GM23338 (cell line): ENCODE measurements around the gene SPRING1. TPM values are rescaled to one million over a fixed set of nuclear protein-coding genes. Genes with fewer than 3 reads are reported as not detected.
A peak's percentile ranks its signal among the peaks of the same experiment; 100 is the strongest.

Experiments used
- ATAC-seq: fragments of 200-7000 bp; cut with Tn5 transposase; 3 replicates; pipeline ENCODE4 v1.9.1; 2020
- DNase-seq: peaks from one replicate; pipeline ENCODE4 v3.0.0-alpha.2; 2015; ENCODE audit warnings: low spot score
- H2AFZ ChIP-seq: fragments of 200-600 bp; sonication (generic); 2 replicates; pipeline ENCODE4 v1.8.0; 2016; ENCODE audit warnings: antibody characterized with exemption, mild to moderate bottlenecking, moderate library complexity
- H3F3A ChIP-seq: fragments of 200-600 bp; sonication (generic); replicated peaks from 2 replicates; pipeline ENCODE4 v1.8.0; 2017; ENCODE audit warnings: antibody characterized with exemption, mixed run types, low read depth
- H3K27ac ChIP-seq: fragments of 200-600 bp; sonication (generic); 2 replicates; pipeline ENCODE4 v1.6.1; 2016; ENCODE audit warnings: low read depth
- H3K27me3 ChIP-seq: fragments of 200-600 bp; sonication (generic); 2 replicates; pipeline ENCODE4 v1.8.0; 2016; ENCODE audit warnings: mild to moderate bottlenecking, mixed run types, moderate library complexity; ENCODE audit not compliant: insufficient read depth
- H3K36me3 ChIP-seq: fragments of 200-600 bp; sonication (generic); 2 replicates; pipeline ENCODE4 v1.8.0; 2016; ENCODE audit warnings: mild to moderate bottlenecking; ENCODE audit not compliant: insufficient read depth
- H3K4me1 ChIP-seq: fragments of 200-600 bp; sonication (generic); 2 replicates; pipeline ENCODE4 v1.8.0; 2016; ENCODE audit warnings: mild to moderate bottlenecking, moderate library complexity; ENCODE audit not compliant: insufficient read depth
- H3K4me2 ChIP-seq: fragments of 200-600 bp; sonication (generic); 2 replicates; pipeline ENCODE4 v1.7.1; 2017; ENCODE audit warnings: mixed run types
- H3K4me3 ChIP-seq: fragments of 200-600 bp; sonication (generic); 2 replicates; pipeline ENCODE4 v1.6.1; 2016; ENCODE audit warnings: mixed run types
- H3K79me2 ChIP-seq: fragments of 200-600 bp; sonication (generic); replicated peaks from 2 replicates; pipeline ENCODE4 v1.8.0; 2017; ENCODE audit warnings: mild to moderate bottlenecking; ENCODE audit not compliant: insufficient read depth
- H3K9me2 ChIP-seq: fragments of 200-600 bp; sonication (generic); 2 replicates; pipeline ENCODE4 v1.8.0; 2017; ENCODE audit not compliant: insufficient read depth
- H4K20me1 ChIP-seq: fragments of 200-600 bp; sonication (generic); replicated peaks from 2 replicates; pipeline ENCODE4 v1.8.0; 2017; ENCODE audit warnings: mild to moderate bottlenecking; ENCODE audit not compliant: insufficient read depth
- H3K27ac Mint-ChIP-seq: 2 replicates; pipeline ENCODE4 v1.8.0; 2020; ENCODE audit warnings: inconsistent platforms, mild to moderate bottlenecking, moderate library complexity, mixed read lengths
- H3K27me3 Mint-ChIP-seq: 3 replicates; pipeline ENCODE4 v1.8.0; 2022; ENCODE audit warnings: low read depth, mild to moderate bottlenecking, moderate library complexity, mixed read lengths, inconsistent platforms; ENCODE audit not compliant: insufficient read depth, poor library complexity
- H3K36me3 Mint-ChIP-seq: 3 replicates; pipeline ENCODE4 v1.8.0; 2021; ENCODE audit warnings: low read depth, mild to moderate bottlenecking, inconsistent platforms, moderate library complexity, mixed read lengths
- H3K4me1 Mint-ChIP-seq: 3 replicates; pipeline ENCODE4 v1.8.0; 2020; ENCODE audit warnings: mild to moderate bottlenecking, inconsistent platforms, mixed read lengths
- H3K4me3 Mint-ChIP-seq: 3 replicates; pipeline ENCODE4 v1.8.0; 2021; ENCODE audit warnings: moderate library complexity, mild to moderate bottlenecking, inconsistent platforms, mixed read lengths
- H3K9me3 Mint-ChIP-seq: 3 replicates; pipeline ENCODE4 v1.8.0; 2020; ENCODE audit warnings: moderate library complexity, mild to moderate bottlenecking, inconsistent platforms, mixed read lengths
- CREB1 ChIP-seq: fragments of 250-450 bp; sonication (Bioruptor Pico); IDR thresholded peaks from 2 replicates; pipeline ENCODE4 v1.5.0; 2020; ENCODE audit warnings: low read depth, mild to moderate bottlenecking, moderate library complexity
- EZH2phosphoT487 ChIP-seq: fragments of 200-600 bp; sonication (generic); IDR thresholded peaks from one replicate; pipeline ENCODE4 v1.8.1; 2018; ENCODE audit warnings: antibody characterized with exemption; ENCODE audit not compliant: unreplicated experiment
- JUNB ChIP-seq: IDR thresholded peaks from one replicate; pipeline ENCODE4 v1.6.1; 2016; ENCODE audit warnings: antibody characterized with exemption; ENCODE audit not compliant: unreplicated experiment
- NANOG ChIP-seq: IDR thresholded peaks from 2 replicates; pipeline ENCODE4 v1.6.1; 2016; ENCODE audit warnings: antibody characterized with exemption, borderline replicate concordance
- POLR2AphosphoS5 ChIP-seq: IDR thresholded peaks from 2 replicates; pipeline ENCODE4 v1.6.1; 2016; ENCODE audit warnings: antibody characterized with exemption, low read depth
- ZNF331 ChIP-seq: fragments of 250-450 bp; sonication (Bioruptor Pico); IDR thresholded peaks from 2 replicates; pipeline ENCODE4 v1.5.0; 2020; ENCODE audit warnings: low read depth, mild to moderate bottlenecking, moderate library complexity
- long read RNA-seq: library from polyadenylated mRNA; unstranded; transcript quantifications from one replicate; pipeline ENCODE4 v2.0.0, GENCODE V29; 2020; ENCODE audit not compliant: unreplicated experiment
- polyA plus RNA-seq: library from polyadenylated mRNA; unstranded; fragments of >200 nt; fragmentation: Nextera tagmentation; extraction: Ambion mirVana; gene quantifications from 2 replicates; pipeline ENCODE4 v1.2.1, GENCODE V29; 2016
- total RNA-seq: library from RNA; depleted of rRNA; stranded (reverse); fragments of >200 nt; shearing (Covaris generic); gene quantifications from 2 replicates; pipeline ENCODE4 v1.2.3, GENCODE V29; 2014; rRNA removed
- TF ChIP-seq, protein P1 (sequence below), 2 experiments: fragments of 200-600 bp in 1 of 2; sonication (generic) in 1 of 2; conservative IDR thresholded peaks; 2 replicates each; pipeline versions ENCODE4 v1.5.1 to v1.6.1; 2016 to 2017; ENCODE audit warnings: antibody characterized with exemption in 2 of 2, low read depth in 2 of 2, mild to moderate bottlenecking in 2 of 2, moderate library complexity in 1 of 2
- TF ChIP-seq, protein P2 (sequence below): IDR thresholded peaks from 2 replicates; pipeline ENCODE4 v1.6.1; 2016; ENCODE audit warnings: antibody characterized with exemption
- TF ChIP-seq, protein P3 (sequence below): fragments of 250-450 bp; sonication (Bioruptor Pico); IDR thresholded peaks from 2 replicates; pipeline ENCODE4 v1.5.0; 2020; ENCODE audit warnings: mild to moderate bottlenecking, moderate library complexity

SPRING1 gene, protein sequence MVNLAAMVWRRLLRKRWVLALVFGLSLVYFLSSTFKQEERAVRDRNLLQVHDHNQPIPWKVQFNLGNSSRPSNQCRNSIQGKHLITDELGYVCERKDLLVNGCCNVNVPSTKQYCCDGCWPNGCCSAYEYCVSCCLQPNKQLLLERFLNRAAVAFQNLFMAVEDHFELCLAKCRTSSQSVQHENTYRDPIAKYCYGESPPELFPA
- total RNA-seq = 51.3 and 57.1 TPM in 2 replicates
- polyA plus RNA-seq = 6.6 and 8.2 TPM in 2 replicates
- long read RNA-seq, full-length matches to known transcripts = 11 of 13 reads
- long read RNA-seq, partial matches to known transcripts = 0 of 13 reads
- long read RNA-seq, other reads (novel, unspliced or antisense) = 2 of 13 reads

DNA sequence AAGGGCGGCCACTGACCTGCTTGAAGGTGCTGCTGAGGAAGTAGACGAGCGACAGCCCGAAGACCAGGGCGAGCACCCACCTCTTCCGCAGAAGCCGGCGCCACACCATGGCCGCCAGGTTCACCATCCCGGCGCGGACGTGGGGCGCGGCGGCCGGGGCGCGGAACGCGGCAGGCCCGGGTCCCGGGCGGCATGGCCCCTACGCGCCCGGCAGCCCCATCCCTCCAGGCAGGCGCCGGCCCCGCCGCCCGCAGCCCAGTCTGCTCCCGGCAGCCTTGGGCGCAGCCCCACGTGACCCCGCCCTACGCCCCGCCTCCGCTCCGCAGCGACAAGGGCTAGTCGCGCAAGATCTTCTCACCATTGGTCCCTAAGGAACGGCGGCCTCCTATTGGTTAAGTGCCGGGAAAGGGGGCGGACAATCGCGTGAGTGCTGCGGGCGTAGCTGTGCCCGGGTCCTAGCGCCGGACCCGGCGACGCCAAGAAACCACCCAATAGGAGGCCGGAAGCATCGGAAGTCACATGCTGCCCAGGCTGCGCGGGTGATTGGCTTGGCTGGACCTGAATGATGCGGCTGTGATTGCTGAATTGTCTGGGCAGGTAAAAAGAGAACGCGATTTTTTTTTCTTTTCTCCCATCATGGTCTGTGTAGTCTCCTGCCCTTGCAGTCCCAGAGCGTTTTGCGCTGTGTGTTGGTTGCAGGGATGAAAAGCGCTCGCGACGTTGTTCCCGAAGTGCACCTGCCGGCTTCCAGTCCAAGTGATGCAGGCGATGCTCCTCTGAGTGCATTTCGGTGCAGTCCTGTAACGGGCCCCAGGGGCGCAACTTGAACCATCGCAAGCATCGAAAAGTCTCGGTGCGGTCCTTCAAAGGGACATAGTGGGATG, at the start of gene SPRING1, which contains the start of gene RNFT2:
Gene SPRING1 (minus strand): TSS at position 296 of the 884 bp plus-strand sequence. CDS start 169 bp downstream, at position 127.
Gene RNFT2 (plus strand): TSS at position 542 of the 884 bp plus-strand sequence. CDS start 2,183 bp downstream, outside the sequence.
- peaks cover 33% of the 10 kb centered on the region for H3K36me3 Mint-ChIP-seq
- ATAC-seq (peak; percentile 97), DNase-seq (peak; percentile 99)
- Histone ChIP-seq H2AFZ (peak within 1 kb of the TSS; percentile 84), H4K20me1 (peaks cover 21% of the 10 kb centered on the region; the same call in 1 of the 2 replicates), H3K36me3 (no peaks in the 10 kb centered on the region; the same call in 1 of the 2 replicates), H3F3A (no peaks in the 10 kb centered on the region), H3K27ac (no peak within 1 kb of the TSS), H3K4me3 (peak within 1 kb of the TSS; percentile 96), H3K4me1 (peaks cover 12% of the 10 kb centered on the region), H3K79me2 (peaks cover 51% of the 10 kb centered on the region), H3K9me2 (no peaks in the 10 kb centered on the region), H3K4me2 (peak within 1 kb of the TSS; percentile 94), H3K27me3 (no peaks in the 10 kb centered on the region)
- no peaks in the 10 kb centered on the region for H3K9me3 Mint-ChIP-seq
- H3K27ac Mint-ChIP-seq = peak within 1 kb of the TSS; percentile 94
- H3K27me3 Mint-ChIP-seq = peaks cover 5% of the 10 kb centered on the region
- H3K4me1 Mint-ChIP-seq = peaks cover 12% of the 10 kb centered on the region
- peak within 1 kb of the TSS; percentile 96 for H3K4me3 Mint-ChIP-seq
- TF ChIP-seq POLR2AphosphoS5 = peak; percentile 77
- no peak for TF ChIP-seq NANOG
- TF ChIP-seq, protein P1, sequence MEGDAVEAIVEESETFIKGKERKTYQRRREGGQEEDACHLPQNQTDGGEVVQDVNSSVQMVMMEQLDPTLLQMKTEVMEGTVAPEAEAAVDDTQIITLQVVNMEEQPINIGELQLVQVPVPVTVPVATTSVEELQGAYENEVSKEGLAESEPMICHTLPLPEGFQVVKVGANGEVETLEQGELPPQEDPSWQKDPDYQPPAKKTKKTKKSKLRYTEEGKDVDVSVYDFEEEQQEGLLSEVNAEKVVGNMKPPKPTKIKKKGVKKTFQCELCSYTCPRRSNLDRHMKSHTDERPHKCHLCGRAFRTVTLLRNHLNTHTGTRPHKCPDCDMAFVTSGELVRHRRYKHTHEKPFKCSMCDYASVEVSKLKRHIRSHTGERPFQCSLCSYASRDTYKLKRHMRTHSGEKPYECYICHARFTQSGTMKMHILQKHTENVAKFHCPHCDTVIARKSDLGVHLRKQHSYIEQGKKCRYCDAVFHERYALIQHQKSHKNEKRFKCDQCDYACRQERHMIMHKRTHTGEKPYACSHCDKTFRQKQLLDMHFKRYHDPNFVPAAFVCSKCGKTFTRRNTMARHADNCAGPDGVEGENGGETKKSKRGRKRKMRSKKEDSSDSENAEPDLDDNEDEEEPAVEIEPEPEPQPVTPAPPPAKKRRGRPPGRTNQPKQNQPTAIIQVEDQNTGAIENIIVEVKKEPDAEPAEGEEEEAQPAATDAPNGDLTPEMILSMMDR (conservative IDR thresholded peaks at IDR 0.05; ENCODE audit: low read depth in 2 of 2) = peak in 1 of 2 experiments; percentile 28; a peak in 2 of 4 replicates
- TF ChIP-seq EZH2phosphoT487 = no peak
- peak; percentile 48 for TF ChIP-seq JUNB
- peak; percentile 92 for TF ChIP-seq CREB1
- TF ChIP-seq, protein P2, sequence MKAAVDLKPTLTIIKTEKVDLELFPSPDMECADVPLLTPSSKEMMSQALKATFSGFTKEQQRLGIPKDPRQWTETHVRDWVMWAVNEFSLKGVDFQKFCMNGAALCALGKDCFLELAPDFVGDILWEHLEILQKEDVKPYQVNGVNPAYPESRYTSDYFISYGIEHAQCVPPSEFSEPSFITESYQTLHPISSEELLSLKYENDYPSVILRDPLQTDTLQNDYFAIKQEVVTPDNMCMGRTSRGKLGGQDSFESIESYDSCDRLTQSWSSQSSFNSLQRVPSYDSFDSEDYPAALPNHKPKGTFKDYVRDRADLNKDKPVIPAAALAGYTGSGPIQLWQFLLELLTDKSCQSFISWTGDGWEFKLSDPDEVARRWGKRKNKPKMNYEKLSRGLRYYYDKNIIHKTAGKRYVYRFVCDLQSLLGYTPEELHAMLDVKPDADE = peak; percentile 56; the same call in 1 of the 2 replicates

DNA sequence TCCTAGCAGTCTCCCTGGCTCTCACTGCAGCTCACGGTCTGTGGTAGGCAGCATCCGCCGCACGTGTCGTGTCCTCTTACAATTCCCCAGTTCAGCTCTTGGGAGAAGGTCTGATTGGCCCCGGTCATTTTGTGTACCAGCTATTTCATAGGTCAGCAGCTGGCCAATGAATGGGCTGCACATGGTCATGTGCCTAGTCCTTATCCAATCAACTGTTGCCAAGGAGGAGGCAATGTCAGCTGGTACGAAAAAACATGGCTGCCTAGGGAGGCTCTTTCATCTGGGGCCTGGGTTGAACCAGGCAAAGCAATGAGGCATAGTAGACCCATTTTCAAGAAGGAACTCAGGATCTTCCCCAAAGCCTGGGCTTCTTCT, 46.4 kb upstream of the SPRING1 start:
- Histone ChIP-seq H3K27me3 (no peaks in the 10 kb centered on the region), H3F3A (no peaks in the 10 kb centered on the region), H4K20me1 (no peaks in the 10 kb centered on the region; the same call in 1 of the 2 replicates), H3K79me2 (no peaks in the 10 kb centered on the region), H3K4me3 (no peak overlapping the region), H3K27ac (no peak overlapping the region), H3K4me1 (no peaks in the 10 kb centered on the region), H3K9me2 (no peaks in the 10 kb centered on the region), H3K4me2 (no peak overlapping the region), H2AFZ (no peak overlapping the region), H3K36me3 (peaks cover 11% of the 10 kb centered on the region; the same call in 1 of the 2 replicates)
- peak; percentile 28 for DNase-seq
- H3K27ac Mint-ChIP-seq = no peak overlapping the region
- H3K4me3 Mint-ChIP-seq = no peak overlapping the region
- peaks cover 68% of the 10 kb centered on the region for H3K36me3 Mint-ChIP-seq
- H3K27me3 Mint-ChIP-seq = no peaks in the 10 kb centered on the region
- no peaks in the 10 kb centered on the region for H3K9me3 Mint-ChIP-seq
- H3K4me1 Mint-ChIP-seq = no peaks in the 10 kb centered on the region
- peak; percentile 52; the same call in 2 of the 3 replicates for ATAC-seq
- TF ChIP-seq ZNF331 (CRISPR knock-in tag) (no peak), POLR2AphosphoS5 (no peak), EZH2phosphoT487 (no peak)
- TF ChIP-seq, protein P3, sequence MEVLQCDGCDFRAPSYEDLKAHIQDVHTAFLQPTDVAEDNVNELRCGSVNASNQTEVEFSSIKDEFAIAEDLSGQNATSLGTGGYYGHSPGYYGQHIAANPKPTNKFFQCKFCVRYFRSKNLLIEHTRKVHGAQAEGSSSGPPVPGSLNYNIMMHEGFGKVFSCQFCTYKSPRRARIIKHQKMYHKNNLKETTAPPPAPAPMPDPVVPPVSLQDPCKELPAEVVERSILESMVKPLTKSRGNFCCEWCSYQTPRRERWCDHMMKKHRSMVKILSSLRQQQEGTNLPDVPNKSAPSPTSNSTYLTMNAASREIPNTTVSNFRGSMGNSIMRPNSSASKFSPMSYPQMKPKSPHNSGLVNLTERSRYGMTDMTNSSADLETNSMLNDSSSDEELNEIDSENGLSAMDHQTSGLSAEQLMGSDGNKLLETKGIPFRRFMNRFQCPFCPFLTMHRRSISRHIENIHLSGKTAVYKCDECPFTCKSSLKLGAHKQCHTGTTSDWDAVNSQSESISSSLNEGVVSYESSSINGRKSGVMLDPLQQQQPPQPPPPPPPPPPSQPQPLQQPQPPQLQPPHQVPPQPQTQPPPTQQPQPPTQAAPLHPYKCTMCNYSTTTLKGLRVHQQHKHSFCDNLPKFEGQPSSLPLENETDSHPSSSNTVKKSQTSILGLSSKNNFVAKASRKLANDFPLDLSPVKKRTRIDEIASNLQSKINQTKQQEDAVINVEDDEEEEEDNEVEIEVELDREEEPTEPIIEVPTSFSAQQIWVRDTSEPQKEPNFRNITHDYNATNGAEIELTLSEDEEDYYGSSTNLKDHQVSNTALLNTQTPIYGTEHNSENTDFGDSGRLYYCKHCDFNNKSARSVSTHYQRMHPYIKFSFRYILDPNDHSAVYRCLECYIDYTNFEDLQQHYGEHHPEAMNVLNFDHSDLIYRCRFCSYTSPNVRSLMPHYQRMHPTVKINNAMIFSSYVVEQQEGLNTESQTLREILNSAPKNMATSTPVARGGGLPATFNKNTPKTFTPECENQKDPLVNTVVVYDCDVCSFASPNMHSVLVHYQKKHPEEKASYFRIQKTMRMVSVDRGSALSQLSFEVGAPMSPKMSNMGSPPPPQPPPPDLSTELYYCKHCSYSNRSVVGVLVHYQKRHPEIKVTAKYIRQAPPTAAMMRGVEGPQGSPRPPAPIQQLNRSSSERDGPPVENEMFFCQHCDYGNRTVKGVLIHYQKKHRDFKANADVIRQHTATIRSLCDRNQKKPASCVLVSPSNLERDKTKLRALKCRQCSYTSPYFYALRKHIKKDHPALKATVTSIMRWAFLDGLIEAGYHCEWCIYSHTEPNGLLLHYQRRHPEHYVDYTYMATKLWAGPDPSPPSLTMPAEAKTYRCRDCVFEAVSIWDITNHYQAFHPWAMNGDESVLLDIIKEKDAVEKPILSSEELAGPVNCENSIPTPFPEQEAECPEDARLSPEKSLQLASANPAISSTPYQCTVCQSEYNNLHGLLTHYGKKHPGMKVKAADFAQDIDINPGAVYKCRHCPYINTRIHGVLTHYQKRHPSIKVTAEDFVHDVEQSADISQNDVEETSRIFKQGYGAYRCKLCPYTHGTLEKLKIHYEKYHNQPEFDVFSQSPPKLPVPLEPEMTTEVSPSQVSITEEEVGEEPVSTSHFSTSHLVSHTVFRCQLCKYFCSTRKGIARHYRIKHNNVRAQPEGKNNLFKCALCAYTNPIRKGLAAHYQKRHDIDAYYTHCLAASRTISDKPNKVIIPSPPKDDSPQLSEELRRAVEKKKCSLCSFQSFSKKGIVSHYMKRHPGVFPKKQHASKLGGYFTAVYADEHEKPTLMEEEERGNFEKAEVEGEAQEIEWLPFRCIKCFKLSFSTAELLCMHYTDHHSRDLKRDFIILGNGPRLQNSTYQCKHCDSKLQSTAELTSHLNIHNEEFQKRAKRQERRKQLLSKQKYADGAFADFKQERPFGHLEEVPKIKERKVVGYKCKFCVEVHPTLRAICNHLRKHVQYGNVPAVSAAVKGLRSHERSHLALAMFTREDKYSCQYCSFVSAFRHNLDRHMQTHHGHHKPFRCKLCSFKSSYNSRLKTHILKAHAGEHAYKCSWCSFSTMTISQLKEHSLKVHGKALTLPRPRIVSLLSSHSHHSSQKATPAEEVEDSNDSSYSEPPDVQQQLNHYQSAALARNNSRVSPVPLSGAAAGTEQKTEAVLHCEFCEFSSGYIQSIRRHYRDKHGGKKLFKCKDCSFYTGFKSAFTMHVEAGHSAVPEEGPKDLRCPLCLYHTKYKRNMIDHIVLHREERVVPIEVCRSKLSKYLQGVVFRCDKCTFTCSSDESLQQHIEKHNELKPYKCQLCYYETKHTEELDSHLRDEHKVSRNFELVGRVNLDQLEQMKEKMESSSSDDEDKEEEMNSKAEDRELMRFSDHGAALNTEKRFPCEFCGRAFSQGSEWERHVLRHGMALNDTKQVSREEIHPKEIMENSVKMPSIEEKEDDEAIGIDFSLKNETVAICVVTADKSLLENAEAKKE (CRISPR knock-in tag) = no peak
